Bone marrow (tissue), 2 donors: ENCODE results near the gene PRDM15.

Experiments
- DNase-seq, 2 donors: peaks; one replicate each; lab custom pipeline; 2025; lab: John Stamatoyannopoulos, UW

Gene PRDM15

DNA sequence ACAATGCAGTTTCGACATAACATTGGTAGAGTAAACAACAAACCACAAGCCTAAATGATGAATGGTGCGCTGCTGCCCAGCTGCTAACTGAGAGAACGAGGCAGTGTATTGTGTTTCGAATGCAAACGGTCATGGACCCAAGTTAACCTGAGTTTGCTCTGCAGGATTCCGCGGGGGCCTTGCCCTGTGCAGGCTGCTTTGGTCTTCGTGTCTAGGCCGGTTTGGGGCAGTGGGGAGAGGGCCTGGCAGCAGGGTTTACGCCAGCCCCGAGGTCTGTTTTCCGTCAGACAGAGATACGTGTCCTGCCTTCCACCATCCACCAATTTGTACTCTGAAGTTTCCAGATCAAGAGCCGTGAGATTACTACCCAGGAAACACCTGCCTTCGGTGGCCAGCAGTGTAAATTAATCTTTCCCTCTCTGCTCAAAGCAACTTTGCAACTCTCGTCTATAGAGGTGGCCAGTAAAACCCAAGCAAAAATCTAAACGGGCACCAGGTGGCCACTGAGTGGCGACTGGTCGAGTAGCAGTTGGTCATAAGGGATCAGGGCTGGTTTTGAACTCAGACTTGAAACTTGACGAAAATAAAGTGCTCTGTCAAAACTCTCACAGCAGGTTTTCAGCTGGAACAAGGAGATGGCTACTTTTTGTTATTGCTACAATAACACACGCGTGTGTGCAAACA lies 6.3 kb upstream of the PRDM15 start:
- no peak for DNase-seq

DNA sequence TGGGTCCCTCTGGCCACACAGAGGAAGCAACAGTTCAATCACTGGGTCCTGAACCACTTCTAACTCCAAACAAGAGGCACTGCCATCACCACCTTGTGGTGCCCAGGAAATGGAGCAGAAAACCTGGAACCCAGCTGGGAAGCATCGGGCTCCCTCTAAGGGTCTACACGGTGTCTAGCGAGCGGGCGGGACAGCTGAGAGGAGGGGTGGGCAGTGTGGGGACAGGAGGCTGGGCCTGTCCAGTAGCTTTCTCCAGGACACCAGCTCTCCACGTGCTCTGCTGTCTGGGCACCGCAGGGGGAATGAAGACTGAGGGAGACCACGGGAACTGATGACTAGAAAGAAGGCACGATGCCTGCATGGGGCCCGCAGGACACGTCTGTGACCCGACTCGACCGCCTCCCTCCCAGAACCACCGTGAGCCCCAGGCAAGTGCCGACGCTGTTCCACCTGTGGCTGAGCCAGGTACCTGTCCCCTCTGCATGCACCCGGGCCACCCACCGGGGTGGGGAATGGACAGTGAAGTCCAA lies 5.4 kb upstream of the PRDM15 start:
- no peak for DNase-seq

DNA sequence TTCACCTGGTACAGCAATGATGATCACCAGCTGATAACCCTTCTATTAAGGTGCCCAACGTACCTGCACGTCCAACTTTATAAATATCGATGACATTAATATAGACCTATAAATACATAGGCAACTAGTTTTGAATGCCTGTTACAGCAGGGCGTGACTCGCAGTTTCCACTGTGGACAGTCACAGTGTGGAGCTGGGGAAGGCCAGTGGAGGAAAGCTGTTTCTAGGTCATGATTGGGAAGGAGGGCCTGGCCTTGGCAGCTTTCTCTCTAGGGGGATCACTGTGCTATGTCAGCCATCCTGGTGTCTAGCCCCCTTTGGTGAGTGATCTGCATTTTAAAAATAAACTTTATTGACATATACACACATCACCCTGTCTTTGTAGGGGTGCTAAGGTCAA lies 4.4 kb upstream of the PRDM15 start:
- DNase-seq = no peak

DNA sequence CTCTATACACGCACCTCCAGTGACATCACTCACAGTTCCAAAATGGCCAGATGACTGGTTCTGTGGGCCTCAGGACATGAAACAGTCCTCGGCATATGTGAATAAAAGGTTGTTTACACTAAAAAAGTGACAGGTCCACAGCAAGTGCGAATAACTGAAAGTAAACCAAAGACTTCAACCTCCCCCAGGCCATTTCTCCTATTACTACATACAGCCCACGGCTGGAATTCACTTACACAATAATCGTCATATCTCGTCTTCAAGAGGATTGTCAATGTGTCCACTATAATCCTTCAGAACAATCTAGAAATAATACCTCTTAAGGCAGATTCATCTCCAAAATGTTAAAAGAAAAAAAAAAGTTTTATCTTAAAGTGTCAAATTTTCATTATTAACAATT lies 1.9 kb upstream of the PRDM15 start:
- DNase-seq = no peak

DNA sequence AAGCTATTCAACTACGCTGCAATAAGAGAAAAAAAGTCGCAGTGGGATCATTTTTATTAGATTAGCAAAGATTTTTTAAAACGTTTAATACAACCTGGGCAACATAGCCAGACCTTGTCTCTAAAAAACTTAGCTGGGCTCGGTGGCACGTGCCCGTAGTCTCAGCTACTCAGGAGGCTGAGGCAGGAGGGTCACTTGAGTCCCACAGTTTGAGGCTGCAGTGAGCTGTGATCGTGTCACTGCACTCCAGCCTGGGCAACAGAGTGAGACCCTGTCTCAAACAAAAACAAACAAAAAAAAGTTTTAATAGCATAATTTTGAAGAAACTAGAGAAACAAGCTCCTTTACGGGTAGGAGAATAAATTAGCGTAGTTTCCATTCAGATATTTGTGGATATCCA lies 1.0 kb upstream of the PRDM15 start:
- DNase-seq = no peak

DNA sequence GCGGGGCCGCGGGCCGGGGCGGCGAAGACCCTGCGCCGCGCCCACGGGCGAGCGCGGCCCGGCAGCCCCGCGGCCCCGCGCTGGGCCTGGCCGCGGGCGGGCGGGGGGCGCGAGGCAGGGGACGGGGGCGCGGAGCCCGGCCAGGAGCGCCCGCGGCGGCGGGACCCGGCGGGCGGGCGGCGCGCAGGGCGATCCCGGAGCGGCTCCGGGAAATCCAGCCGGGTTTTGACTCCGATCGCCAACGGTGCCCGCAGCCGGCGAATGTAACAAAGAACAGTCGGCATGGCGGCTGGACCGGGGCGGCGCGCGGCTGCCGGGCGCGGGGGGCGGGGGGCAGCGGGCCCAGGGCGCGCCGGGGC lies 334 bp downstream of the PRDM15 start:
- DNase-seq = peak in 1 of 2 donors; percentile 45

DNA sequence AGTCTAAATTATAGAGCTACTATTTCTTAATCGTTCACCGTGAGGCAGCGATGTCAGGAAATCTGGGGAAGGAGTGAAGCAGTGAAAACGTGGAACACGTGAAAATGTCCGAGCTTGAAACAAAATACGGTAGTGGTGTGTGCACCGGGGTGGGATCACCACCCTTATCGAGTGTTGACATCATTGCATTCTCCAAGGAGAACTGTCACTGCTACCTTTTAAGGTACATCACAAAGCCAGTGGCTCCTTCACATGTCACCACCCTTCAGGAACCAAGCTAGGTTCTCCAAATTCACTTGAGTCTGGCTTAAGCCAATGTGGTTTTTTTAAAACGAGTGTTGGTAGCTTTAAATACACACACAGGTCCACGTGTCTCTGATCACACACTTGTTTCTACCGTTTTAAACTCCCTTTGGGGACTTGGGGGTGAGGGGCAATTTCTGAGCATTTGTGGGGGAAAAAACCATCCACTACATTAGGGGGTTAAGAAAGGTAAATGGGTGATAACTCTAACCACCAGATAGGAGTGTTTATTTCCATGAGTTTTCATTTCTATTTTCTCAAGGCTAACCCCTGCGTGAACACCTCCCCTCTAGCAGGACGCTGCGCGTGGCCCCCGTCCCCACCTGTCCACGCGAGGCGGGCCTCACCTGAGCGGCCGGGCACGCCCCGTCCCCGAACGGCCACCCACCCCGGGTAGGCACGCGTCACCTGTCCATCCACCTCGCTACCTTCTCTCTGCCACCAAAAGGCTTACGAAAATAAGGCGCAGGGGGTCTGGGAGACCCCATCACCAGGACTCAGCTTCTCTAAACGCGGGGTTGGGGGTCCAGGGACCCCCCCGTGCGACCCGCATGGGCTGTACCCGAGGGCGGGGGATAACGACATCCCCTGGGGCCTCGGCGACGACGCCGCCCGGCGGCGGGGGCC lies 978 bp downstream of the PRDM15 start:
- DNase-seq = no peak

DNA sequence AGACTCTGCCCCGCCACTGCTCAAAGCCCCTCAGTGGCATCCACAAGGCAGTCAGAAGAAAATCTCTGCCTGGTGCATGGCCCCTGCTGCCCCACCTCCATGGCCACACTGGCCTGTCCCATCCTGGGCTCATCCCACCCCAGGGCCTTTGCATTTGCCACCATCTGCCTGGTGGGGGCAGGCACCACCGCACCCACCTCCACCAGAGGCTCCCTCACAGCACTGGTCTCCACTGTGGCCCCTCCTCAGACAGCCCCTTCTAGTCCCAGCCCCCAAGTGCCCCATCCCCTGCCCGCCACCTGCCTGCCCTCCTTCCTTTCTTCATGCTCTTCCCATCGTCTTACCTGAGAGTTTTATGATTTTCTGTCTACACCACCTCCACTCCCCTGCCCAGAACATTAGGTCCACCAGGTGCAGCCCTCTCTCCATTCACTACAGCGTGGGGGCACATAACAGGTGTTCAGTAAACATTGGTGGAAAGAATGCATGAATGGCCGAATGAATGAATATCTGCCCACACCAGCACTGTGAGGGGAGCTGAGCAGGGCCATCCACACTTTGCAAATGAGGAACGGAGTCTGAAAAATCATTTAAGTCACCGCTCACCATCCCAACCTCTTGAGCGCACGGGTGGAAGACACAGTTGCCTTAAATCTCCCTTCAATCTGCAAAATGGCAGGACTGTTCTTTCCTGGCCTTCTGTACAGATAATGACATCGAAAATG lies 2.1 kb downstream of the PRDM15 start:
- DNase-seq = no peak

DNA sequence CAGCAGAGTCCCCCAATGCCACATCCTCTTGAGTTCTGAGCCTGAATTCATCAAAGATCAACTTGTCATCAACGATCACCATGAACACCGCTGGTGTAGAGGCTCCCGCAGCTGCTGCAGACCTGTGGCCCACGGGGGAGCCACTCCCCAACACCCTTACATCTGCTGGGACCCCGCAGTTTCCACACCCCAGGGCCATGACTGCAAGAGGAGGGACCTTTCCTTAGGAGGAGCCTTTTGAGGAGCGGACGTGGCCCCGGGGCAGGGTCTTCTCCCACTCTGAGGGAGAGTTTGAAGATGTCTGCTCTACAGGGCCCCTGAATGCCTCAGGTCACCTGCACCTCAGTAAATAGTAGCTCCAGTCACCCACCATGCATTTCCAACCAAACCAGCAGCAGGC lies 2.7 kb downstream of the PRDM15 start:
- no peak for DNase-seq

DNA sequence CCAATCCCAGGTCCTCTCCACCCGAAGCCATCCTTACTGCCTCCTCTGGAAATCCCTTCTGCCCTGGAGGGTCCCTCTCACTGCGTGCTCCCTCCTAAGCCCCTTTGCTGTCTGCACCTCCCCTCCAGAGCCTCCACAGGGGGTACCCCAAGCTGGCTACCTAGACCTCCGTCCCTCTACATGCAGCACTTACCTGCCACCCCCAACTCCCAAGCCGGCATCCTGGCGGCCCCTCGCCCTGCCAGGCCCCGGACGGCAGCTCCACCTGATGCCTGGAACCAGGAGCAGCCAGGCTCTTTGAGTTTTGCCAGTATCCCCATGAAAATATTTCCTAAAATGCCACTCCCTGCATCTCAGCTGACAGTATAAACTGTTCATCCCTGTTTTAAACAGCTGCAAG lies 4.1 kb downstream of the PRDM15 start:
- DNase-seq = no peak

DNA sequence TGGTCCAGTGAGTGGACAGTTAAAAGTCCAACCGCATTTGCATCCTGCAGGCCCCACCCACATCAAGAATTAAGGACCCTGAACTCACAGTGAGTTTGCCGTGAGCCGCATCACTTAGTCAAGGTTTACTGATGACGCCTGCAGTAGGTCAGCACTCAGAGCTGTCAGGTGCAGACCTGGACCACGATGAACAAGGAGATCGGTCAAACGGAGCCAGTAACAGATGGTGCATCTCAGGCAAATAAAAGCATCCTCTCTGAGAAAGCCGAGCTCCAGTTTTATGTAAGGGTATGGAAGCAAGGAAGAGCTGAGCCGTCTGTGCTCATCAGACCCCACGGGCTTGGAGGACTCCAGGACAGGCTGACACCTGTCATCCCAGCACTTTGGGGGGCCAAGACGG lies 4.5 kb downstream of the PRDM15 start:
- DNase-seq = no peak

DNA sequence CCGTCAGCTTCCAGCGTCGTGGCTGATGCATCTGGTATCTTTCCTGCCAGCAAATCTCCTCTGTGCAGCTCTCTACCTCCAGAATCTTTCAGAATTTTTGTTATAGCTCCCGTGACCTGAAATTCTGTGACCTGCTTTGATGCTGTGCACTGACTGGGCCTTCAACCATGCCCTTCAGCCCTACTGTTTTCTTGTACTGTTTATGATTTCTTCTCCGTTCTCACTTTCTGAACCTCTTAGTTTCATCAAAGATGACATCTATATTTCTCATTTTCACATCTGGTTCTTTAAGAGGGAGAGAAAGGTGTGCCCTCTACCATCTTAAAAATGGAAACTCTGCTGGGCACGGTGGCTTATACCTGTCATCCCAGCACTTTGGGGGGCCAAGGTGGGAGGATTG lies 5.7 kb downstream of the PRDM15 start:
- DNase-seq = no peak

DNA sequence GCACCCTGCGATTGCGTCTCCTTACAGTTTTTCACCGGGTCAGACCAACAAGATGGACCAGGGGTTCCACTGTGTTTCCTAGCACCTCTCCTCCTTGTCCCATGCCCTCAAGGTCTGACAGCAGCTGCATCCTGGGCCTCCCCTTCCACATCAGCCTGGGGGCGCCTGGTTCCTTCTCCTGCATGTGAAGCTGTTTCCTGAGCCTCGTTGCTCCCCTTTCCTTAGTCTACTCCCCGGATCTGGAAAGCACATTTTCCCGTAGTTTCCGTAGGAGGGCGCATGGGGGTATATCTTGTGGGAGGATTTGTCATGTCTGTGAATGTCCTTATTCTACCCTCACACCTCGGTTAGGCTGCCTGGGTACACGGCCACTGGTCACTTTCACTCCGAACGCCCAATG lies 6.1 kb downstream of the PRDM15 start:
- DNase-seq = no peak

DNA sequence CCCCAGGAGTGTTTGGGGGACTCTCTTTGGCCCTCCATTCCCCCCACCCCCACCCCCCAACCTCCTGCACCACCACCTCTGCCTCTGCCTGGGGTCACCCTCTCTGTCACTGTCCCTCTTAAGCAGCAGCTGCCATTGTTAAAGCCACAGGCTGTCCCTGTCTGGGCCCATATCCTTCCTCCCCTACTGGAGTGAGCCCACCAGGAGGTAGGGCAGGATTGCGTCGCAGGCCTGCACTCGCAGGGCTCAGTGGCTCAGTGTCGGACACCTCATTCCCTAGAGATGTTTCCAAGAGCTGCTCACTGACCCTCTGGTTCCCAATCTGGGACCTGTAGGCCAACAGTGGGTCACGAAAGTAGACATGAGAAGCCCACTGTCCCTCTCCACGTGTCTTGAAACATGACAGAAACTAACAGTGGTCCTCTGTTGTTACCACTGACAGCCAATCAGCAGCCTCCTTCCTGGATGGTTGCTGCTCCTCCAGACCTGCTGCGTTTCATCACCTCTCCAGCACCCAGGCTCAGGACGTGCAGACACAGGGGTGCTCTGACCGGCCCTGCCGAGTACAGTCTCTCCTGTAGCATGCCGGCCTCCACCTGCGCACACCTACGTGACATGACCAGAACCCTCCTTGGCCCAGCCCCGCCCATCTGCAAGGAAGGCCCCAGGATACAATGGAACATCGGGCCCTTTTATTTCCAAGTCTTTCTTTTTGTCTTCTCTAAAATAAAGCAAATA lies 7.7 kb downstream of the PRDM15 start:
- no peak for DNase-seq

DNA sequence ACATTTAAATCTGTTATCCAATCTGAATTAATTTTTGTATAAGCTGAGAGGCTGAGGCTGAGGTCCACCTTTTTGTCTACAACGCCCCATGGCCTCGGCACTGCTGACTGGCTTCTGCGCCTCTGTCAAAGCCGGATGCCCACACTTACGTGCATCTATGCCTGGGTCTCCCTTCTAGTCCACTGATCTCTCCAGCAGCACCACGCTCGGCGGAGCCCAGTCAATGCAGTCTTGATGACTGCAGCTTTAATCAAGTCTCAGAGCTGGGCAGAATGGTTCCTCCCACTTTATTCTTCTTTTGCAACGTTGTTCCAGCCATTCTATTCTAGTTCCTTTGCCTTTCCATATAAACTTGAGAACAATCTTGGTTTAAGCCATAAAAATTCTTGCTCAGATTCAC lies 9.4 kb downstream of the PRDM15 start:
- no peak for DNase-seq

DNA sequence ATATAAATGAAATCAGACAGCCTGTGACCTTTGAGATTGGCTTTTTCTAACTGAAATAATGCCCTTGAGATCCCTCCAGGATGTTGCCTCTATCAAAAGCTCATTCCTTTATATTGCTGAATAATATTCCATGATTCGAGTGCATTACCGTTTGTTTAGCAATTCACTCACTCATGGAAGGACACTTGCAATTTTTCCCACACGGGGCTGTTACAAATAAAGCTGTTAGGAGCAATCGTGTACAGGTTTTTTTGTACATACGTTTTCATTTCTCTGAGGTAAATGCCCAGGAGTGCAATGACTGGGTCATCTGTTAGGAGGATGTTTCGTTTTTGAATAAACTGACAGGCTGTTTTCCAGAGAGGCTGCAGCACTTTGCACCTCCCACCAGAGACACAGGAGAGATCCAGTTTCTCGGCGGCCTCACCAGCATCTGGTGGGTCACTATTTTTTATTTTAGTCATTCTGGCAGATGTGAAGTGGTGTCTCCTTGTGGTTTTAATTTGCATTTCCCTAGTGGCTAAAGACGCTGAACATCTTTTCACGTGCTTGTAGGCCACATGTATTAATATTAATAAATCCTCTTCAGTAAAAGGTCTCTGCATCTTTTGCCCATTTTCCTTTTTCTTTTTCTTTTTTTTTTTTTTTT lies 11.0 kb downstream of the PRDM15 start:
- DNase-seq = no peak

DNA sequence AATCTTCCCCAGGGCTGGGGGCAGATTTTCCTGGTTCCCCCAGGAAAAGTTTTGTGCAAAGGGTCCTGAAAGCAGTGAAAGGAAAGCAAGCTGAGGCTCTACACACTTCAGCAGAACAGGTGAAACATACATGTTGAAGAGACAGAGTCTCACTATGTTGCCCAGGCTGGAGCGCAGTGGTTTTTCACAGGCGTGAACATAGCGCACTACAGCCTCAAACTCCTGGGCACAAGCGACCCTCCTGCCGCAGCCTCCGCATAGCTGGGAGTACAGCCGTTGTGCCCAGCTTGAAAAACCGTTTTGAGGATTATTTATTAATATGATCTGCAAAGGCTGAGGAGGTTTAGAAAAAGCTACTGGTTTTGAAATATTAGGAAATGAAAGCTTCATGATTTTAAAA lies 11.8 kb downstream of the PRDM15 start:
- no peak for DNase-seq

DNA sequence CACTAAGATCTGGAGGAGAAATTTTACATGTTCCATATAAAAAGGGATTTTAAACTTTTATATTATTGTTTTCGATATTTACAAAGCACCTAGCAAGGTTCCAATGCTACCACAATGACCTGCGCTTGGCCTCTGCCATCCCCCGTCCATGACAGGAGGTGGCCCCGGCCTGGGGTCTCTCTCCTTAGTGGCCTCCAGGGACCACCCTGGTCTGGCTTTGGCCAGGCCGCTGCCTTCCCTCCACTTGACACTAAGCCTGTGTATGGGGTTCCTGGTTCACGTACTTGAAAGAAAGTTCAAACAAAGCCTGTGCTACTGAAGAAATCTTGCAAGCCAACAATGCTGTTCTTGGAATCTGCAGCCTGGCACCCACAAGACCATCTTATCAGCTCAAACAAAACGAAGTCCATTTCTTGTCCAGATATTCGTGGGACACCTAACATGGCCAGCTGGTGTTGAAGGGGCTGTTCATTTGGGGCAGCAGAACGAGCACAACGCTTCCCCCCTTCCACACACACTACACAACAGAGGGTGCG lies 12.8 kb downstream of the PRDM15 start:
- DNase-seq = no peak

DNA sequence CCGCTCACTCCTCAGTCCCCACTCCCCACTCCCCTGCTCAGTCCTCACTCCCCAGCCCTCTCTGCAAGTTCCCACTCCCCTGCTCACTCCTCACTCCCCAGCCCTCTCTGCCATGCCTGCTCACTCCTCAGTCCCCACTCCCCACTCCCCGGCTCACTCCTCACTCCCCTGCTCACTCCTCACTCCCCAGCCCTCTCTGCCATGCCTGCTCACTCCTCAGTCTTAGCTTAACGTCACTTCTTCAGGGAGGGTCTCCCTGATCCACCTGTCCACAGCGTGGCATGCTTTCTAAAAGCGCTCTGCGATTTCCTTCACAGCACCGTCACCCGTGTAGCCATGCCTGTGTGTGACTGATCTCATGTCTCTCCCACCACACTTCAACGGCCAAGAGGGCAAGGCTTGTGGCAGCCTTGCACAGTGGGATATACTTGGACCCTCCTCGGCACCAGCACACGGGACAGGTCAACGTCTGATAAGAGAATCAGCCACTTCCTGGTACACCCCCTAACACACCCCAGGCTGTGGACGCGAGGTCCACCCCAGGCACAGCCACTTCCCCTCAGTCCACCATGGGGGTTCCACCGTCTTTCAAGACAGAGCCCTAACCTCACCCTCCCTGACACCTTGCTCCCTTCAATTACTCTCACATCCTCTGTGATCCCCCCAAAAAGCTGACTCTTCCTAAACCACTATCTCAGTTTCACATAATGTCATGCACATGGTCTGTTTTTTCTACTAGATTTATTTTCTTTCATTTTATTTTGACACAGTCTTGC lies 14.0 kb downstream of the PRDM15 start:
- no peak for DNase-seq

DNA sequence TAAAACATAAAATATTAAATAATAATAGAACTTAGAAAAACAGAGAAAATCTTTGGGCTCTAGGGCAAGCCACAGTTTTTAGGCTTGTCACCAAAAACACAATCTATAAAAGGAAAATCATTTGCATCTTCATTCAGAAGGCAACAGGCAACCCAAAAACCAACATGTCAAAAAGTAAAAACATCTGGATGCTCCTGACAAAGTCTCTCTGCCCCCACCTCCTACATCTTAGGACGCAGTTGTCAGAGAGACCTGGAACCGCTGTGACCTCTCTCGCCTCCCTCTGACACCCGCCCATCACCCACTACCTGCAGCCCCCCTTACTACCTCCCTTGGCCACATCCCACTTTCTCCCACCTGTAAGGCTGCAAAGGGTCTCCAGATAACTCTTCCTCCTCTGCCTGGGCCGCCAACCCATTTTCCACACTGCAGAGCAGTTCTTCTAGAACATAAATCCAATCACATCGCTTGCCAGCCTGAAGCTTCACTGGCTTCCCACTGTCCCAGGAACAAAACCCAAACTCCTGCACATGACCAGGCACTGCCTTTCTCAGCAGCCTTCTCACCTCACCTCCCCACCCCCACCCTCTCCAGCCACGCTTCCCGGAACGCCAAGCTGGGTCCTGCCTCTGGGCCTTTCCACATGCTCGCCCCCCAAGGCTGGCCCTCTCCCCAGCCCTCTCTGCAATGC lies 14.7 kb downstream of the PRDM15 start:
- no peak for DNase-seq
